Measurements from ENCODE around the gene KLRB1.
"Not testable (repeated sequence)": the region's sequence is repeated elsewhere in the genome, so short reads cannot be mapped to it uniquely, and the experiment has no call there.

The KLRB1 gene

GRCh38 chr12:9607716-9608115 lies at the start of gene KLRB1:
TSS of gene KLRB1 (minus strand) at chr12:9607916. CDS start at chr12:9607839, 77 bp downstream.
- no peak for DNase-seq (ENCODE audit: low spot score)

GRCh38 chr12:9651265-9651729 lies 43.6 kb upstream of the KLRB1 start:
- peak; percentile 86 for DNase-seq (ENCODE audit: low spot score)

GRCh38 chr12:9650151-9650576 lies 42.4 kb upstream of the KLRB1 start:
- peak; percentile 66 for DNase-seq (ENCODE audit: low spot score)

- peak; percentile 85 for DNase-seq (ENCODE audit: low spot score)
Measured at GRCh38 chr12:9649532-9649940, 41.8 kb upstream of the KLRB1 start.

- peak; percentile 79 for DNase-seq (ENCODE audit: low spot score)
Measured at GRCh38 chr12:9648701-9649531, 41.2 kb upstream of the KLRB1 start.

- peak; percentile 98 for DNase-seq (ENCODE audit: low spot score)
Measured at GRCh38 chr12:9647825-9648700, 40.3 kb upstream of the KLRB1 start.

- DNase-seq (ENCODE audit: low spot score), result peak; percentile 70
Measured at GRCh38 chr12:9646794-9647781, 39.4 kb upstream of the KLRB1 start.

- not testable (repeated sequence) for DNase-seq (ENCODE audit: low spot score)
Measured at GRCh38 chr12:9644985-9645551, 37.4 kb upstream of the KLRB1 start.

- no peak for DNase-seq (ENCODE audit: low spot score)
Measured at GRCh38 chr12:9643266-9643660, 35.5 kb upstream of the KLRB1 start.

- DNase-seq (ENCODE audit: low spot score), result no peak
Measured at GRCh38 chr12:9642606-9643265, 35.0 kb upstream of the KLRB1 start.

- DNase-seq (ENCODE audit: low spot score), result no peak
Measured at GRCh38 chr12:9640024-9640423, 32.3 kb upstream of the KLRB1 start.

- no peak for DNase-seq (ENCODE audit: low spot score)
Measured at GRCh38 chr12:9636851-9637206, 29.1 kb upstream of the KLRB1 start.

- no peak for DNase-seq (ENCODE audit: low spot score)
Measured at GRCh38 chr12:9636150-9636850, 28.6 kb upstream of the KLRB1 start.

GRCh38 chr12:9634969-9635754 lies 27.4 kb upstream of the KLRB1 start:
- DNase-seq (ENCODE audit: low spot score), result no peak

GRCh38 chr12:9634177-9634803 lies 26.6 kb upstream of the KLRB1 start:
- DNase-seq (ENCODE audit: low spot score), result peak; percentile 89

- DNase-seq (ENCODE audit: low spot score), result no peak
Measured at GRCh38 chr12:9632766-9633165, 25.1 kb upstream of the KLRB1 start.

- no peak for DNase-seq (ENCODE audit: low spot score)
Measured at GRCh38 chr12:9626821-9627220, 19.1 kb upstream of the KLRB1 start.

- DNase-seq (ENCODE audit: low spot score), result no peak
Measured at GRCh38 chr12:9626291-9626690, 18.6 kb upstream of the KLRB1 start.

- DNase-seq (ENCODE audit: low spot score), result no peak
Measured at GRCh38 chr12:9625019-9625418, 17.3 kb upstream of the KLRB1 start.

All from NAMALWA (cell line).